Epithelial cell of proximal tubule (primary cell): Measurements from ENCODE around the gene COL4A2. TPM values are rescaled to one million over a fixed set of nuclear protein-coding genes. Genes with fewer than 3 reads are reported as not detected.

ENCODE experiments used
- DNase-seq: peaks from one replicate; pipeline ENCODE4 v3.0.0-alpha.2; 2011; ENCODE audit warnings: low read depth
- H3K4me3 ChIP-seq: 2 replicates; pipeline ENCODE4 v1.5.1; 2011; ENCODE audit warnings: low read depth, mild to moderate bottlenecking, low read length
- CTCF ChIP-seq: conservative IDR thresholded peaks from 2 replicates; pipeline ENCODE4 v1.5.1; 2012; ENCODE audit warnings: low read depth, mild to moderate bottlenecking, low read length
- total RNA-seq: library from RNA; depleted of rRNA; stranded (reverse); fragments of >200 nt; gene quantifications from 2 replicates; pipeline ENCODE4 v1.2.3, GENCODE V29; 2015

The COL4A2 gene
- total RNA-seq, 1 donor from 2014 or later: 728 TPM

GRCh38 chr13:110536006-110536693 is 229.1 kb downstream of the COL4A2 start:
- H3K4me3 ChIP-seq: no peak overlapping the region
- DNase-seq: no peak
- TF ChIP-seq CTCF: no peak

- no peak for DNase-seq
- TF ChIP-seq CTCF: no peak
- no peak overlapping the region for H3K4me3 ChIP-seq
Measured at GRCh38 chr13:110538632-110539031, 231.5 kb downstream of the COL4A2 start.

- no peak overlapping the region for H3K4me3 ChIP-seq
- DNase-seq: no peak
- TF ChIP-seq CTCF: no peak
Measured at GRCh38 chr13:110539894-110540293, 232.8 kb downstream of the COL4A2 start.

GRCh38 chr13:110540871-110541525 is 233.9 kb downstream of the COL4A2 start:
- DNase-seq: no peak
- TF ChIP-seq CTCF: no peak
- no peak overlapping the region for H3K4me3 ChIP-seq

- DNase-seq: no peak
- no peak for TF ChIP-seq CTCF
- H3K4me3 ChIP-seq: no peak overlapping the region
Measured at GRCh38 chr13:110541526-110541920, 234.4 kb downstream of the COL4A2 start.

GRCh38 chr13:110542169-110542796 is 235.2 kb downstream of the COL4A2 start:
- DNase-seq: no peak
- no peak for TF ChIP-seq CTCF
- no peak overlapping the region for H3K4me3 ChIP-seq
